ENCODE data around the gene CDH2.
A peak's percentile ranks its signal among the peaks of the same experiment; 100 is the strongest.

Gene CDH2

GRCh38 chr18:28149810-28150420 is 27.0 kb downstream of the CDH2 start:
- Histone ChIP-seq H3K27me3 (ENCODE audit: control insufficient read depth, insufficient read depth, low read length) (no peaks in the 10 kb centered on the region), H3K9ac (ENCODE audit: low read depth, low read length) (no peak overlapping the region), H3K36me3 (ENCODE audit: insufficient read depth, low read length) (peaks cover 9% of the 10 kb centered on the region), H3K9me3 (replicated peaks; ENCODE audit: low read length) (no peaks in the 10 kb centered on the region), H3K4me3 (ENCODE audit: low read length) (no peak overlapping the region), H3K4me2 (ENCODE audit: low read length) (no peak overlapping the region), H3K4me1 (ENCODE audit: control insufficient read depth, insufficient read depth, low read length) (peaks cover 8% of the 10 kb centered on the region)

- Histone ChIP-seq H3K9me3 (replicated peaks; ENCODE audit: low read length) (no peaks in the 10 kb centered on the region), H3K4me2 (ENCODE audit: low read length) (peak overlapping the region; percentile 1), H3K36me3 (ENCODE audit: insufficient read depth, low read length) (peaks cover 4% of the 10 kb centered on the region), H3K27me3 (ENCODE audit: control insufficient read depth, insufficient read depth, low read length) (no peaks in the 10 kb centered on the region), H3K9ac (ENCODE audit: low read depth, low read length) (no peak overlapping the region), H3K4me1 (ENCODE audit: control insufficient read depth, insufficient read depth, low read length) (peaks cover 8% of the 10 kb centered on the region), H3K4me3 (ENCODE audit: low read length) (no peak overlapping the region)
Measured at GRCh38 chr18:28147674-28148171, 29.2 kb downstream of the CDH2 start.

GRCh38 chr18:28143725-28144124 is 33.2 kb downstream of the CDH2 start:
- no peak overlapping the region for H3K9ac ChIP-seq (ENCODE audit: low read depth, low read length)
- H3K4me1 ChIP-seq (ENCODE audit: control insufficient read depth, insufficient read depth, low read length), result peaks cover 8% of the 10 kb centered on the region
- H3K27me3 ChIP-seq (ENCODE audit: control insufficient read depth, insufficient read depth, low read length), result no peaks in the 10 kb centered on the region
- no peak overlapping the region for H3K4me3 ChIP-seq (ENCODE audit: low read length)
- H3K9me3 ChIP-seq (replicated peaks; ENCODE audit: low read length), result no peaks in the 10 kb centered on the region
- H3K4me2 ChIP-seq (ENCODE audit: low read length), result no peak overlapping the region
- peaks cover 4% of the 10 kb centered on the region for H3K36me3 ChIP-seq (ENCODE audit: insufficient read depth, low read length)

GRCh38 chr18:28138816-28139215 is 38.1 kb downstream of the CDH2 start:
- Histone ChIP-seq H3K4me1 (ENCODE audit: control insufficient read depth, insufficient read depth, low read length) (no peaks in the 10 kb centered on the region), H3K4me3 (ENCODE audit: low read length) (no peak overlapping the region), H3K9ac (ENCODE audit: low read depth, low read length) (no peak overlapping the region), H3K4me2 (ENCODE audit: low read length) (no peak overlapping the region), H3K36me3 (ENCODE audit: insufficient read depth, low read length) (peaks cover 6% of the 10 kb centered on the region), H3K9me3 (replicated peaks; ENCODE audit: low read length) (no peaks in the 10 kb centered on the region), H3K27me3 (ENCODE audit: control insufficient read depth, insufficient read depth, low read length) (no peaks in the 10 kb centered on the region)

GRCh38 chr18:28136071-28136470 is 40.9 kb downstream of the CDH2 start:
- H3K36me3 ChIP-seq (ENCODE audit: insufficient read depth, low read length), result peaks cover 6% of the 10 kb centered on the region
- no peak overlapping the region for H3K9ac ChIP-seq (ENCODE audit: low read depth, low read length)
- no peak overlapping the region for H3K4me2 ChIP-seq (ENCODE audit: low read length)
- no peaks in the 10 kb centered on the region for H3K27me3 ChIP-seq (ENCODE audit: control insufficient read depth, insufficient read depth, low read length)
- H3K4me1 ChIP-seq (ENCODE audit: control insufficient read depth, insufficient read depth, low read length), result no peaks in the 10 kb centered on the region
- H3K9me3 ChIP-seq (replicated peaks; ENCODE audit: low read length), result no peaks in the 10 kb centered on the region
- H3K4me3 ChIP-seq (ENCODE audit: low read length), result no peak overlapping the region

GRCh38 chr18:28134774-28135173 is 42.2 kb downstream of the CDH2 start:
- H3K36me3 ChIP-seq (ENCODE audit: insufficient read depth, low read length), result peaks cover 6% of the 10 kb centered on the region
- H3K4me1 ChIP-seq (ENCODE audit: control insufficient read depth, insufficient read depth, low read length), result no peaks in the 10 kb centered on the region
- no peaks in the 10 kb centered on the region for H3K27me3 ChIP-seq (ENCODE audit: control insufficient read depth, insufficient read depth, low read length)
- H3K9ac ChIP-seq (ENCODE audit: low read depth, low read length), result no peak overlapping the region
- H3K4me2 ChIP-seq (ENCODE audit: low read length), result no peak overlapping the region
- no peak overlapping the region for H3K4me3 ChIP-seq (ENCODE audit: low read length)
- no peaks in the 10 kb centered on the region for H3K9me3 ChIP-seq (replicated peaks; ENCODE audit: low read length)

GRCh38 chr18:28132084-28132483 is 44.8 kb downstream of the CDH2 start:
- H3K36me3 ChIP-seq (ENCODE audit: insufficient read depth, low read length), result peaks cover 6% of the 10 kb centered on the region
- peaks cover 8% of the 10 kb centered on the region for H3K4me1 ChIP-seq (ENCODE audit: control insufficient read depth, insufficient read depth, low read length)
- no peak overlapping the region for H3K9ac ChIP-seq (ENCODE audit: low read depth, low read length)
- H3K9me3 ChIP-seq (replicated peaks; ENCODE audit: low read length), result no peaks in the 10 kb centered on the region
- no peak overlapping the region for H3K4me3 ChIP-seq (ENCODE audit: low read length)
- no peaks in the 10 kb centered on the region for H3K27me3 ChIP-seq (ENCODE audit: control insufficient read depth, insufficient read depth, low read length)
- no peak overlapping the region for H3K4me2 ChIP-seq (ENCODE audit: low read length)

GRCh38 chr18:28128659-28128980 is 48.3 kb downstream of the CDH2 start:
- Histone ChIP-seq H3K4me2 (ENCODE audit: low read length) (no peak overlapping the region), H3K27me3 (ENCODE audit: control insufficient read depth, insufficient read depth, low read length) (no peaks in the 10 kb centered on the region), H3K36me3 (ENCODE audit: insufficient read depth, low read length) (no peaks in the 10 kb centered on the region), H3K9me3 (replicated peaks; ENCODE audit: low read length) (no peaks in the 10 kb centered on the region), H3K4me3 (ENCODE audit: low read length) (no peak overlapping the region), H3K4me1 (ENCODE audit: control insufficient read depth, insufficient read depth, low read length) (peaks cover 28% of the 10 kb centered on the region), H3K9ac (ENCODE audit: low read depth, low read length) (no peak overlapping the region)

GRCh38 chr18:28127763-28128658 is 48.9 kb downstream of the CDH2 start:
- no peaks in the 10 kb centered on the region for H3K36me3 ChIP-seq (ENCODE audit: insufficient read depth, low read length)
- no peak overlapping the region for H3K4me2 ChIP-seq (ENCODE audit: low read length)
- H3K9me3 ChIP-seq (replicated peaks; ENCODE audit: low read length), result no peaks in the 10 kb centered on the region
- H3K27me3 ChIP-seq (ENCODE audit: control insufficient read depth, insufficient read depth, low read length), result no peaks in the 10 kb centered on the region
- no peak overlapping the region for H3K4me3 ChIP-seq (ENCODE audit: low read length)
- no peak overlapping the region for H3K9ac ChIP-seq (ENCODE audit: low read depth, low read length)
- H3K4me1 ChIP-seq (ENCODE audit: control insufficient read depth, insufficient read depth, low read length), result peaks cover 31% of the 10 kb centered on the region

- Histone ChIP-seq H3K4me1 (ENCODE audit: control insufficient read depth, insufficient read depth, low read length) (peaks cover 31% of the 10 kb centered on the region), H3K9ac (ENCODE audit: low read depth, low read length) (no peak overlapping the region), H3K9me3 (replicated peaks; ENCODE audit: low read length) (no peaks in the 10 kb centered on the region), H3K4me3 (ENCODE audit: low read length) (no peak overlapping the region), H3K4me2 (ENCODE audit: low read length) (no peak overlapping the region), H3K36me3 (ENCODE audit: insufficient read depth, low read length) (no peaks in the 10 kb centered on the region), H3K27me3 (ENCODE audit: control insufficient read depth, insufficient read depth, low read length) (no peaks in the 10 kb centered on the region)
Measured at GRCh38 chr18:28127228-28127627, 49.7 kb downstream of the CDH2 start.

- Histone ChIP-seq H3K4me2 (ENCODE audit: low read length) (no peak overlapping the region), H3K9ac (ENCODE audit: low read depth, low read length) (no peak overlapping the region), H3K4me3 (ENCODE audit: low read length) (no peak overlapping the region), H3K27me3 (ENCODE audit: control insufficient read depth, insufficient read depth, low read length) (no peaks in the 10 kb centered on the region), H3K4me1 (ENCODE audit: control insufficient read depth, insufficient read depth, low read length) (peaks cover 31% of the 10 kb centered on the region), H3K9me3 (replicated peaks; ENCODE audit: low read length) (no peaks in the 10 kb centered on the region), H3K36me3 (ENCODE audit: insufficient read depth, low read length) (no peaks in the 10 kb centered on the region)
Measured at GRCh38 chr18:28126768-28127167, 50.2 kb downstream of the CDH2 start.

GRCh38 chr18:28125051-28125450 is 51.9 kb downstream of the CDH2 start:
- Histone ChIP-seq H3K4me1 (ENCODE audit: control insufficient read depth, insufficient read depth, low read length) (peaks cover 35% of the 10 kb centered on the region), H3K9me3 (replicated peaks; ENCODE audit: low read length) (no peaks in the 10 kb centered on the region), H3K4me3 (ENCODE audit: low read length) (no peak overlapping the region), H3K27me3 (ENCODE audit: control insufficient read depth, insufficient read depth, low read length) (no peaks in the 10 kb centered on the region), H3K9ac (ENCODE audit: low read depth, low read length) (peak overlapping the region; percentile 12), H3K4me2 (ENCODE audit: low read length) (peak overlapping the region; percentile 59), H3K36me3 (ENCODE audit: insufficient read depth, low read length) (no peaks in the 10 kb centered on the region)

Measured in skeletal muscle satellite cell (primary cell).